GM19468 (cell line): ENCODE measurements around the gene HDDC3.

Experiments
- ATAC-seq: cut with Tn5 transposase; IDR thresholded peaks from one replicate; pipeline ENCODE4 v1.9.1; 2021; ENCODE audit warnings: mild to moderate bottlenecking, moderate library complexity, moderate number of reproducible peaks; ENCODE audit not compliant: unreplicated experiment; ENCODE audit errors: extremely low read depth

Gene HDDC3

GRCh38 chr15:90881181-90881977 lies 51.0 kb downstream of the HDDC3 start:
- ATAC-seq, result no peak

- no peak for ATAC-seq
Measured at GRCh38 chr15:90880381-90881145, 51.8 kb downstream of the HDDC3 start.
